Mesodermal cell (in vitro differentiated cells): ENCODE measurements around the gene TXNRD2.
"Not testable (repeated sequence)": the region's sequence is repeated elsewhere in the genome, so short reads cannot be mapped to it uniquely, and the experiment has no call there.

ENCODE experiments used
- H3K27ac ChIP-seq: 2 replicates; pipeline ENCODE4 v1.7.0; 2013; ENCODE audit warnings: mild to moderate bottlenecking, low read depth, low read length, moderate library complexity; ENCODE audit not compliant: severe bottlenecking
- H3K36me3 ChIP-seq: 2 replicates; pipeline ENCODE4 v1.7.1; 2013; ENCODE audit warnings: mild to moderate bottlenecking, low read length, moderate library complexity; ENCODE audit not compliant: control insufficient read depth, insufficient read depth
- H3K4me1 ChIP-seq: one replicate; pipeline ENCODE4 v1.7.1; 2013; ENCODE audit warnings: mild to moderate bottlenecking, low read length; ENCODE audit not compliant: insufficient read depth, control insufficient read depth, poor library complexity, severe bottlenecking
- H3K4me3 ChIP-seq: 2 replicates; pipeline ENCODE4 v1.7.0; 2013; ENCODE audit warnings: low read length, control low read depth, mild to moderate bottlenecking; ENCODE audit not compliant: insufficient read depth, poor library complexity, severe bottlenecking; ENCODE audit errors: extremely low read depth
- H3K9me3 ChIP-seq: 2 replicates; pipeline ENCODE4 v1.7.1; 2013; ENCODE audit warnings: mild to moderate bottlenecking, low read length, moderate library complexity; ENCODE audit not compliant: control insufficient read depth
- WGBS, 2 experiments: methylation state at CpG; one replicate each; pipeline ENCODE4 v1.1.5; 2013; ENCODE audit warnings: missing lambda C conversion rate in 2 of 2; ENCODE audit not compliant: insufficient coverage in 2 of 2; 5-methylcytosine and 5-hydroxymethylcytosine counted together

TXNRD2 gene

GRCh38 chr22:19887256-19887985 lies 54.2 kb downstream of the TXNRD2 start:
- H3K9me3 ChIP-seq: no peaks in the 10 kb centered on the region
- H3K4me3 ChIP-seq: no peak overlapping the region
- WGBS, 2 experiments: 92 to 96% methylated on average over 13 to 16 of the region's 16 CpGs
- peaks cover 36% of the 10 kb centered on the region for H3K4me1 ChIP-seq
- no peaks in the 10 kb centered on the region for H3K36me3 ChIP-seq
- no peak overlapping the region for H3K27ac ChIP-seq

DNA sequence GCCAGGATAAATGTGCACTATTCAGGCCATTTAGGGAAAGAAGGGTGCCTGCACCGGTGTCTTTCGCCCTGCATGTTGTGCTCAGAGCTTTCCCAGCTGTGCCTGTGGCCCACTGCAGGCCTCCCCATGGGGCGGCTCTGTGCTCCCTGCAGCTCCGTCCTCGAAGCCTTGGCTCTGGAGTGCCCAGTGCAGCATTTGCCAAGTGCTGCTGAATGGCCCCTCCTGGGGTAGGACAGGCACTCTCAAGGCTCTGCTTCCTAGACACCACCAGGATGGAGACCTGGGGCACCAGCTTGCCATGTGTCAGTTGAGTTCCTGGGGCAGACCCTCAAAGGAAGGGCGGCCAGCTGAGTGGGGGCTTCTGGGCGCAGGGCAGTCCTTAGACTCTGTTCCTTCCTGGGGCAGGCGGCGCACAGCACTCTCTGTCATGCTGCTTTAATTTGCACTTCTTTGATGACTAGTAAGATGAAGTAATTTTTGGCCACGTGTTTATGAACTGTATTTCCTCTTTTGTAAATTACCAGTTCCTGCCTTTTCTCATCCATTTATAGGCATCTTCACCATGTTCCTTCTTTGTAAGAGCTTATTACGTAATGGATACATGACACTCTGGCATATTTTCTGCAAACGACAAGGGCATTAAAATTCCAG lies 54.9 kb downstream of the TXNRD2 start:
- H3K27ac ChIP-seq: no peak overlapping the region
- no peak overlapping the region for H3K4me3 ChIP-seq
- WGBS, 2 experiments: 86 to 87% methylated on average over 9 to 10 of the region's 12 CpGs
- no peaks in the 10 kb centered on the region for H3K9me3 ChIP-seq
- no peaks in the 10 kb centered on the region for H3K36me3 ChIP-seq
- peaks cover 35% of the 10 kb centered on the region for H3K4me1 ChIP-seq

DNA sequence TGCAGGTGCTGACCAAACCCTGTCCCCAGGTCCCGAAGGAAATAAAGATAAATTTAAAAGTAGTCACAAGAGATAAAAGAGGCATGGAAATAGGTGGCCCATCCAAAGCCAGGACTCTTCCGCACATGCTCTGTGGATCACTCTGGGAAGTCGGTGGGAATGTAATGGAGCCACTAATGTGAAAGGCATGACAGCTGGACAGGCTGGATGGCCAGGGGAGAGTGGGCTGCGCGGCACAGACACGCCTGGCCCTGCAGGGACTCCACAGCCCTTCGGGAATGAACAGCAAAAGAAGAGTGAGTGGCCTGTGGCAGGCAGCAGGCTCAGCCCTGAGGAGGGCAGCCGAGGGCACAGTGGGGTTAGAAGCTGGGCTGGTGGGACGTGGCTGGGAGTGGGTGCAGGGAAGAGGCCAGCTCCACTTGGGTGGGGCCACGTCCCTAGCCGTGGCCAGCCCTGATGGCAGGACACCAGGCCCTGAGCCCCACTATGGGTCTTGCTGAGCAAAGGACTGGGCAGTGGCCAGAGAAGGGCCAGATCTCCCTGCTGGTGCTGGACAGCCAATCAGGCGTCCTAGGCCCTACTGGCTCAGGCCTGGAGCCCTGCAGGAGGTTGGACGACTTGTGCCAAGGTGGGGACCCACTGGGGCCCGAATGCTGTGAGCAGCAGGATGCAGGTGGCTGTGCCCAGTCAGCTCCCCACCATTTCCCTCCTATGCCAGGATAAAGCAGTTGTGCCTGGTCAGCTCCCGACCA lies 55.6 kb downstream of the TXNRD2 start:
- Histone ChIP-seq H3K4me1 (peaks cover 31% of the 10 kb centered on the region), H3K36me3 (no peaks in the 10 kb centered on the region), H3K9me3 (no peaks in the 10 kb centered on the region), H3K4me3 (no peak overlapping the region), H3K27ac (no peak overlapping the region)
- 92 to 95% methylated on average over 14 to 15 of the region's 15 CpGs for WGBS, 2 experiments

GRCh38 chr22:19884954-19885751 lies 56.5 kb downstream of the TXNRD2 start:
- Histone ChIP-seq H3K27ac (no peak overlapping the region), H3K4me1 (peaks cover 36% of the 10 kb centered on the region), H3K36me3 (no peaks in the 10 kb centered on the region), H3K4me3 (no peak overlapping the region), H3K9me3 (no peaks in the 10 kb centered on the region)
- 92 to 96% methylated on average over 22 to 26 of the region's 26 CpGs for WGBS, 2 experiments

DNA sequence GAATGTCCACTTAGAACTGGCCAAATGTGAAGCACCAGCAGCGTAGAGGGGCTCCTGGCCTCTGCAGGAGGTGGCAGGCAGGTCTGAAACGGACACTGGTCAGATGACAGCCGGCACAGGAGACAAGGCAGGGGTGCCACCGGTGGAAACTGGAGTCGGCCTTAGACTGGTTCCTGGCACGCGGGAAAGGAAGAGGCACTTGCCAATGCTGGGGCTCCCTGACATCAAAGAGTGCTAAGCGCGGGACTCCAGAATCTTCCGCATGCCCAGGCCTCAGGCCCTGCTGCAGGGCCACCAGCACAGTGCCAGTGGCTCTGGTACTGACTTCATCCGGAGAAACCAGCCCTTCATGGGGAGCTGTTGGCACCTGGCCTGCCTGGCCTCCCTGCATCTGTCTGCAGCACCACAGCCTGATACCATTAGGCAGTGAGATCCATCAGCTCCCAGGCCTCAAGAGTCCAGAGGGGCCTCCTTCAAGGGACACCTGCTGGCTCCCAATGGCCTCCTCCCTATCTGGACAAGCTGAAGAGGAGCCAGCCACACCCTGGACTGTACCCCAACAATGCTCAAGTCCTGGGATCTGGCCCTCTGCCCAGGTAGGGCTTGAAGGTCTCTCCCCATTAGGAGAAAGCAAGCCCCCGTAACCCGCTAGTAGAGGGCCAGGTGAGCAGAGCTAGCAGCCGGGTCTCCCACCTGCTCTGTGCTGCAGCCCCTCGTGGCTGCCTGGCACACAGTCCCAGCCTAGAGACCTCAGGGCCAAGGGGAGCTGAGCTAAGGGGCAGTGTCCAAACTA lies 57.3 kb downstream of the TXNRD2 start:
- Histone ChIP-seq H3K36me3 (no peaks in the 10 kb centered on the region), H3K4me3 (no peak overlapping the region), H3K9me3 (no peaks in the 10 kb centered on the region), H3K27ac (no peak overlapping the region), H3K4me1 (peaks cover 43% of the 10 kb centered on the region)
- 96 to 98% methylated on average over 15 of the region's 15 CpGs for WGBS, 2 experiments

DNA sequence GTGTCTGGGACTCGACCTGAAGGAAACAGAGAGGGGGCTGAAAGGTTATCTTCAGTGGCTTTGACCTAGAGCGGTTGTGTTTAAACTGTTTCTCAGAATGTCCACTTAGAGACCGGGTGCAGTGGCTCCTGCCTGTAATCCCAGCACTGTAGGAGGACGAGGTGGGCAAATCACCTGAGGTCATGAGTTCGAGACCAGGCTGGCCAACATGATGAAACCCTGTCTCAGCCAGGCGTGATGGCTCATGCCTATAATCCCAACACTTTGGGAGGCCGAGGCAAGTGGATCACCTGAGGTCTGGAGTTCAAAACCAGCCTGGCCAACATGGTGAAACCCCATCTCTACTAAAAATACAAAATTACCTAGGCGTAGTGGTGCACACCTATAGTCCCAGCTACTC lies 58.2 kb downstream of the TXNRD2 start:
- 93 to 96% methylated on average over 7 to 8 of the region's 8 CpGs for WGBS, 2 experiments
- not testable (repeated sequence) for H3K27ac ChIP-seq, H3K4me3 ChIP-seq, H3K9me3 ChIP-seq, H3K36me3 ChIP-seq
- H3K4me1 ChIP-seq: peaks cover 51% of the 10 kb centered on the region

- Histone ChIP-seq H3K36me3 (peaks cover 3% of the 10 kb centered on the region), H3K9me3 (no peaks in the 10 kb centered on the region), H3K4me3 (no peak overlapping the region), H3K27ac (peak overlapping the region; percentile 95), H3K4me1 (peaks cover 55% of the 10 kb centered on the region)
- WGBS, 2 experiments: 93 to 94% methylated on average over 24 to 25 of the region's 26 CpGs
Observed at GRCh38 chr22:19882446-19883381, 58.9 kb downstream of the TXNRD2 start.

GRCh38 chr22:19880786-19881569 lies 60.6 kb downstream of the TXNRD2 start:
- 32 to 46% methylated on average over 13 to 21 of the region's 27 CpGs for WGBS, 2 experiments
- no peaks in the 10 kb centered on the region for H3K9me3 ChIP-seq
- peak overlapping the region; percentile 95 for H3K27ac ChIP-seq
- H3K4me3 ChIP-seq: peak overlapping the region; percentile 22
- peaks cover 4% of the 10 kb centered on the region for H3K36me3 ChIP-seq
- peaks cover 55% of the 10 kb centered on the region for H3K4me1 ChIP-seq
